ENCODE results near the gene FRMD4A. TPM values are rescaled to one million over a fixed set of nuclear protein-coding genes. Genes with fewer than 3 reads are reported as not detected.

Gene FRMD4A
- polyA plus RNA-seq, 1 donor (not counting 4 experiments of a cell fraction or from before 2014, with no cell fraction given), result 12.9 TPM

DNA sequence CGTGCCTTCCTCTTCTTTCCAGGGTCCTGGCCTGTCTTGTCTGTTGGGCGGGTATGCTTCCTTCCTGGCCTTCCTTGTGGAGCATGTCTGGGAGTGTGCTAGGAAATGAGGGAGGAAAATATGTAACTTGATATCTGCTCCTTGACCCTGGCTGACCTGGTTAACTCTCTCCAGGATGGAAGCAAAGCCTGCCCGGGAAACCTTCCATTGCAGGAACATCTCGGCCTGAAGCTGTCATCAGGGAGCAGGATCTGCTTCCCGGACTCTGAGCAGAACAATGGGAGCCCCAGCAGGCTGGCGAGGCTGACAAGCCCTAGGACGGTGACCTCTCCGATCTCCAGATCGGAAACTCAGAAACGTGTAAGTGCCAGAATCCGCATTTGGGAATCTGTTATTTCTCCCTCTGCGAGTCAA, 340.3 kb downstream of the FRMD4A start:
- H3K36me3 ChIP-seq (ENCODE audit: control insufficient read depth in 2 of 2, extremely low read depth in 1 of 2, insufficient read depth in 2 of 2, low read length in 2 of 2), result no peaks in the 10 kb centered on the region
- H4K20me1 ChIP-seq (ENCODE audit: control insufficient read depth, extremely low read depth, insufficient read depth, low read length), result no peaks in the 10 kb centered on the region
- H2AFZ ChIP-seq (ENCODE audit: control insufficient read depth, low read length), result no peak overlapping the region
- no peak for DNase-seq (ENCODE audit: low read depth, low spot score)
- dilution Hi-C loops (cut with MboI; ENCODE audit: extremely low pct_ligation_motif_present, low sequenced_read_pairs), result no loop called here
- H3K4me1 ChIP-seq (ENCODE audit: control insufficient read depth, extremely low read depth, insufficient read depth, low read length), result peaks cover 7% of the 10 kb centered on the region
- TF ChIP-seq EZH2 (IDR thresholded peaks at IDR 0.05; ENCODE audit: low read length), result no peak
- TF ChIP-seq, protein P1, sequence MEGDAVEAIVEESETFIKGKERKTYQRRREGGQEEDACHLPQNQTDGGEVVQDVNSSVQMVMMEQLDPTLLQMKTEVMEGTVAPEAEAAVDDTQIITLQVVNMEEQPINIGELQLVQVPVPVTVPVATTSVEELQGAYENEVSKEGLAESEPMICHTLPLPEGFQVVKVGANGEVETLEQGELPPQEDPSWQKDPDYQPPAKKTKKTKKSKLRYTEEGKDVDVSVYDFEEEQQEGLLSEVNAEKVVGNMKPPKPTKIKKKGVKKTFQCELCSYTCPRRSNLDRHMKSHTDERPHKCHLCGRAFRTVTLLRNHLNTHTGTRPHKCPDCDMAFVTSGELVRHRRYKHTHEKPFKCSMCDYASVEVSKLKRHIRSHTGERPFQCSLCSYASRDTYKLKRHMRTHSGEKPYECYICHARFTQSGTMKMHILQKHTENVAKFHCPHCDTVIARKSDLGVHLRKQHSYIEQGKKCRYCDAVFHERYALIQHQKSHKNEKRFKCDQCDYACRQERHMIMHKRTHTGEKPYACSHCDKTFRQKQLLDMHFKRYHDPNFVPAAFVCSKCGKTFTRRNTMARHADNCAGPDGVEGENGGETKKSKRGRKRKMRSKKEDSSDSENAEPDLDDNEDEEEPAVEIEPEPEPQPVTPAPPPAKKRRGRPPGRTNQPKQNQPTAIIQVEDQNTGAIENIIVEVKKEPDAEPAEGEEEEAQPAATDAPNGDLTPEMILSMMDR (optimal IDR thresholded peaks at IDR 0.05 in 1 of 3, IDR thresholded peaks at IDR 0.05 in 1 of 3, conservative IDR thresholded peaks at IDR 0.05 in 1 of 3; ENCODE audit: extremely low read depth in 1 of 3, insufficient read depth in 2 of 3, low read length in 3 of 3), result no peak
- no peaks in the 10 kb centered on the region for H3K27me3 ChIP-seq (ENCODE audit: control insufficient read depth, extremely low read depth, insufficient read depth, low read length)
- no peak for FAIRE-seq
- no peak overlapping the region for H3K27ac ChIP-seq (ENCODE audit: control insufficient read depth, insufficient read depth, low read length)
- no peaks in the 10 kb centered on the region for H3K9me1 ChIP-seq (ENCODE audit: control insufficient read depth, extremely low read depth, insufficient read depth, low read length)
- H3K4me3 ChIP-seq (ENCODE audit: control insufficient read depth in 2 of 3, extremely low read depth in 1 of 3, insufficient read depth in 2 of 3, low read depth in 1 of 3, low read length in 3 of 3), result no peak overlapping the region
- no peak overlapping the region for H3K4me2 ChIP-seq (ENCODE audit: control insufficient read depth, extremely low read depth, insufficient read depth, low read depth, low read length)
- no peak overlapping the region for H3K9ac ChIP-seq (ENCODE audit: control insufficient read depth, extremely low read depth, insufficient read depth, low read length)
- H3K9me3 ChIP-seq (ENCODE audit: control insufficient read depth, low read depth, low read length), result no peaks in the 10 kb centered on the region
- H3K79me2 ChIP-seq (ENCODE audit: control insufficient read depth, insufficient read depth, low read length), result no peaks in the 10 kb centered on the region

DNA sequence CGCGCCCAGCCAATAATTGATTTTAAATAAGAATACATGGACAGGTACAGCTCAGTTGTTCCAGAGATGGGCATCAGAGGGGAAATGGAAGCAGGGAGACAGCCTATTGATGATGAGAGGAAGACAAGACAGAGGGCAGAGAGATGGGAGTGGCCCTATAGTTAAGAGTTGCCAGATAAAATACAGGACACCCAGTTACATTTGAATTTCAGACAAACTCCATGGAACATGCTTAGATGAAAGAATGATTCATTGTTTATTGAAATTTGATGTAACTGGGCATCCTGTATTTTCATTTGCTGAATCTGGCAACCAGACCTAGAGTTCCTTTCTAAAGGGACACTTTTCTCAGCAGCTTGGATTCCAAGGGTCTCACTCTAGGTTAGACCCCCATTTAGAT, 341.1 kb downstream of the FRMD4A start:
- DNase-seq (ENCODE audit: low read depth, low spot score) (no peak), FAIRE-seq (no peak)
- Histone ChIP-seq H3K79me2 (ENCODE audit: control insufficient read depth, insufficient read depth, low read length) (no peaks in the 10 kb centered on the region), H3K4me1 (ENCODE audit: control insufficient read depth, extremely low read depth, insufficient read depth, low read length) (peaks cover 14% of the 10 kb centered on the region), H3K4me2 (ENCODE audit: control insufficient read depth, extremely low read depth, insufficient read depth, low read depth, low read length) (no peak overlapping the region), H4K20me1 (ENCODE audit: control insufficient read depth, extremely low read depth, insufficient read depth, low read length) (no peaks in the 10 kb centered on the region), H3K27me3 (ENCODE audit: control insufficient read depth, extremely low read depth, insufficient read depth, low read length) (no peaks in the 10 kb centered on the region), H3K9me1 (ENCODE audit: control insufficient read depth, extremely low read depth, insufficient read depth, low read length) (no peaks in the 10 kb centered on the region), H3K9ac (ENCODE audit: control insufficient read depth, extremely low read depth, insufficient read depth, low read length) (no peak overlapping the region), H3K9me3 (ENCODE audit: control insufficient read depth, low read depth, low read length) (no peaks in the 10 kb centered on the region), H3K36me3 (ENCODE audit: control insufficient read depth in 2 of 2, extremely low read depth in 1 of 2, insufficient read depth in 2 of 2, low read length in 2 of 2) (no peaks in the 10 kb centered on the region), H3K27ac (ENCODE audit: control insufficient read depth, insufficient read depth, low read length) (no peak overlapping the region), H2AFZ (ENCODE audit: control insufficient read depth, low read length) (no peak overlapping the region), H3K4me3 (ENCODE audit: control insufficient read depth in 2 of 3, extremely low read depth in 1 of 3, insufficient read depth in 2 of 3, low read depth in 1 of 3, low read length in 3 of 3) (no peak overlapping the region)
- TF ChIP-seq EZH2 (IDR thresholded peaks at IDR 0.05; ENCODE audit: low read length), result no peak
- TF ChIP-seq, protein P1 (optimal IDR thresholded peaks at IDR 0.05 in 1 of 3, IDR thresholded peaks at IDR 0.05 in 1 of 3, conservative IDR thresholded peaks at IDR 0.05 in 1 of 3; ENCODE audit: extremely low read depth in 1 of 3, insufficient read depth in 2 of 3, low read length in 3 of 3), result no peak
- dilution Hi-C loops (cut with MboI; ENCODE audit: extremely low pct_ligation_motif_present, low sequenced_read_pairs), result no loop called here
